HepG2 (cell line): ENCODE results near the gene BZW1. TPM values are rescaled to one million over a fixed set of nuclear protein-coding genes. Genes with fewer than 3 reads are reported as not detected.

Experiments
- ISL2 ChIP-seq: sonication (generic); formaldehyde crosslinking; IDR thresholded peaks from 2 replicates; pipeline ENCODE4 v1.5.0; 2020; ENCODE audit warnings: missing genetic modification reagents
- KDM3A ChIP-seq: IDR thresholded peaks from 2 replicates; pipeline ENCODE4 v1.6.1; 2018; ENCODE audit warnings: low read depth, missing compliant biosample characterization
- MYC ChIP-seq: sonication (generic); formaldehyde crosslinking; IDR thresholded peaks from 2 replicates; pipeline ENCODE4 v1.9.0; 2021; ENCODE audit warnings: missing genetic modification reagents, borderline replicate concordance
- POLR2AphosphoS5 ChIP-seq: IDR thresholded peaks from 2 replicates; pipeline ENCODE4 v1.6.1; 2012; ENCODE audit warnings: low read depth, low read length
- RBM39 ChIP-seq: fragments of 200-400 bp; formaldehyde crosslinking; IDR thresholded peaks from one replicate; pipeline ENCODE4 v1.6.1; 2018; ENCODE audit warnings: antibody characterized with exemption, mild to moderate bottlenecking, low read depth, low read length; ENCODE audit not compliant: poor library complexity, severe bottlenecking
- RXRB ChIP-seq: IDR thresholded peaks from 2 replicates; pipeline ENCODE4 v1.6.1; 2016; ENCODE audit warnings: borderline replicate concordance, missing genetic modification reagents, missing compliant biosample characterization
- SRF ChIP-seq: IDR thresholded peaks from 2 replicates; pipeline ENCODE4 v1.6.1; 2011; ENCODE audit warnings: mild to moderate bottlenecking, low read depth, low read length, moderate library complexity
- ZSCAN22 ChIP-seq: sonication (generic); formaldehyde crosslinking; IDR thresholded peaks from 2 replicates; pipeline ENCODE4 v1.4.0; 2020; ENCODE audit warnings: mild to moderate bottlenecking, missing genetic modification reagents
- ZZZ3 ChIP-seq: sonication (generic); formaldehyde crosslinking; IDR thresholded peaks from 2 replicates; pipeline ENCODE4 v1.4.0; 2020; ENCODE audit warnings: missing genetic modification reagents, mild to moderate bottlenecking, borderline replicate concordance
- polyA plus RNA-seq, 8 experiments: library from polyadenylated mRNA; depleted of rRNA in 3 of 8; stranded (reverse) in 7 of 8; unstranded in 1 of 8; fragments of >200 nt; fragmentation: Illumina TruSeq in 4 of 8; extraction: Trizol in 4 of 8; gene quantifications; 2 replicates each; pipeline versions ENCODE4 v1.2.1 to v1.2.3, GENCODE V29; 2011 to 2016; ENCODE audit warnings: low read depth in 4 of 8, missing spikeins in 1 of 8, mixed read lengths in 1 of 8; ENCODE audit not compliant: insufficient read depth in 1 of 8
- total RNA-seq, 5 experiments: library from RNA; depleted of rRNA; stranded (reverse); fragments of >200 nt; fragmentation: Illumina TruSeq; extraction: Trizol; gene quantifications; 2 replicates each; pipeline ENCODE4 v1.2.3, GENCODE V29; 2016; ENCODE audit warnings: low read depth in 1 of 5
- TF ChIP-seq, protein P1 (sequence below): sonication (generic); formaldehyde crosslinking; IDR thresholded peaks from 2 replicates; pipeline ENCODE4 v1.4.0; 2020; ENCODE audit warnings: low read depth, mild to moderate bottlenecking, missing genetic modification reagents
- TF ChIP-seq, protein P2 (sequence below): sonication (generic); formaldehyde crosslinking; IDR thresholded peaks from 2 replicates; pipeline ENCODE4 v1.5.0; 2020; ENCODE audit warnings: missing genetic modification reagents, mild to moderate bottlenecking, borderline replicate concordance
- TF ChIP-seq, protein P3 (sequence below): sonication (generic); formaldehyde crosslinking; IDR thresholded peaks from 2 replicates; pipeline ENCODE4 v1.4.0; 2020; ENCODE audit warnings: missing genetic modification reagents, mild to moderate bottlenecking, borderline replicate concordance
- TF ChIP-seq, protein P4 (sequence below): sonication (generic); formaldehyde crosslinking; IDR thresholded peaks from 2 replicates; pipeline ENCODE4 v1.5.0; 2020; ENCODE audit warnings: missing genetic modification reagents
- TF ChIP-seq, protein P5 (sequence below): sonication (generic); formaldehyde crosslinking; IDR thresholded peaks from 2 replicates; pipeline ENCODE4 v1.4.0; 2020; ENCODE audit warnings: missing genetic modification reagents

The BZW1 gene
- total and polyA plus RNA-seq, 2 of the 13 experiments (the other 11 are each of a cell fraction or from before 2014, with no cell fraction given) = 106 to 384 TPM

DNA sequence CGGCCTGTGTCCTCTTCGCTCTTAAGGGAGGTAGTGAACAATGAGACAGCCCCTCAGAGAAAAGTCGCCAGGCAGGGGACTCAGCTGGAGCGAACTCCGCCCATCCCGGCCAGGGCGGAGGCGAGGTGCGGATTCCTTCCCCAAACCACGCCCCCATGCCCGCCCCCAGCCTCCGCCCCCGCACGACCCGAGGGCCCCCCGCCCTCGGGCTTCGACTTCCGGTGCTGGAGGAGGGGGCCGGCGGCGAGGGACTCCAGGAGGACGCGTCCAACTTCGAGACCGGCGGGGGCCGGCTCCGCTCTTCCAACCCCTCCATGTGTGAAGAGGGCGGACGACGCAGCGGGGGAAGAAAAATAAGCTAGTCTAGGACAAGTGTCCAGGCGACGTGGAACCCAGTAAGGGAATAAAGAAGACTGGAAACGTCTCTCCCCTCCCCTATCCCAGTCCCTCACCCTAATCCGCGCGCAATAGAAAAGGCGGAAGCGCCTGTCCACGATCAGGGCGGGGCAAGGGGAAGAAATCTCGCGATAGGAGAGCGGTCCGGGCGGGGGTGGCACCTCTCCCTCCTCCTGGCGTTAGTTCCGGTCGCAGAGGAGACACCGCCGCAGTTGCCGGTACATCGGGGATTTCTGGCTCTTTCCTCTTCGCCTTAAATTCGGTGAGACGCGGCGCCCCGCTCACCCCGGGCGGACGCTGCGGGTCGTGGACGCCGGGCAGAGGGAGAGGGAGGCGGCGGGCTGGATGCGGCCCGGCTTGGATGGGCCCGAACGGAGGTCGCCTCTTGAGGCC lies at the start of gene BZW1 (continued):
- TF ChIP-seq, protein P1, sequence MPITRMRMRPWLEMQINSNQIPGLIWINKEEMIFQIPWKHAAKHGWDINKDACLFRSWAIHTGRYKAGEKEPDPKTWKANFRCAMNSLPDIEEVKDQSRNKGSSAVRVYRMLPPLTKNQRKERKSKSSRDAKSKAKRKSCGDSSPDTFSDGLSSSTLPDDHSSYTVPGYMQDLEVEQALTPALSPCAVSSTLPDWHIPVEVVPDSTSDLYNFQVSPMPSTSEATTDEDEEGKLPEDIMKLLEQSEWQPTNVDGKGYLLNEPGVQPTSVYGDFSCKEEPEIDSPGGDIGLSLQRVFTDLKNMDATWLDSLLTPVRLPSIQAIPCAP (CRISPR knock-in tag) = peak; percentile 71; the same call in 1 of the 2 replicates
- TF ChIP-seq KDM3A = peak; percentile 65; the same call in 1 of the 2 replicates
- peak; percentile 64; the same call in 1 of the 2 replicates for TF ChIP-seq MYC (CRISPR knock-in tag)
- peak; percentile 56; the same call in 1 of the 2 replicates for TF ChIP-seq ZSCAN22 (CRISPR knock-in tag)
- TF ChIP-seq RBM39 = peak; percentile 84
- peak; percentile 90 for TF ChIP-seq POLR2AphosphoS5
- TF ChIP-seq, protein P2, sequence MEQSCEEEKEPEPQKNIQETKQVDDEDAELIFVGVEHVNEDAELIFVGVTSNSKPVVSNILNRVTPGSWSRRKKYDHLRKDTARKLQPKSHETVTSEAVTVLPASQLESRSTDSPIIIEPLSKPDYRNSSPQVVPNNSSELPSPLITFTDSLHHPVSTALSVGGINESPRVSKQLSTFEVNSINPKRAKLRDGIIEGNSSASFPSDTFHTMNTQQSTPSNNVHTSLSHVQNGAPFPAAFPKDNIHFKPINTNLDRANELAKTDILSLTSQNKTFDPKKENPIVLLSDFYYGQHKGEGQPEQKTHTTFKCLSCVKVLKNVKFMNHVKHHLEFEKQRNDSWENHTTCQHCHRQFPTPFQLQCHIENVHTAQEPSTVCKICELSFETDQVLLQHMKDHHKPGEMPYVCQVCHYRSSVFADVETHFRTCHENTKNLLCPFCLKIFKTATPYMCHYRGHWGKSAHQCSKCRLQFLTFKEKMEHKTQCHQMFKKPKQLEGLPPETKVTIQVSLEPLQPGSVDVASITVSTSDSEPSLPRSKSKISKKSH (CRISPR knock-in tag) = 0 out of 2 replicates have a peak, but pooled peaks have one; percentile 33
- TF ChIP-seq, protein P3, sequence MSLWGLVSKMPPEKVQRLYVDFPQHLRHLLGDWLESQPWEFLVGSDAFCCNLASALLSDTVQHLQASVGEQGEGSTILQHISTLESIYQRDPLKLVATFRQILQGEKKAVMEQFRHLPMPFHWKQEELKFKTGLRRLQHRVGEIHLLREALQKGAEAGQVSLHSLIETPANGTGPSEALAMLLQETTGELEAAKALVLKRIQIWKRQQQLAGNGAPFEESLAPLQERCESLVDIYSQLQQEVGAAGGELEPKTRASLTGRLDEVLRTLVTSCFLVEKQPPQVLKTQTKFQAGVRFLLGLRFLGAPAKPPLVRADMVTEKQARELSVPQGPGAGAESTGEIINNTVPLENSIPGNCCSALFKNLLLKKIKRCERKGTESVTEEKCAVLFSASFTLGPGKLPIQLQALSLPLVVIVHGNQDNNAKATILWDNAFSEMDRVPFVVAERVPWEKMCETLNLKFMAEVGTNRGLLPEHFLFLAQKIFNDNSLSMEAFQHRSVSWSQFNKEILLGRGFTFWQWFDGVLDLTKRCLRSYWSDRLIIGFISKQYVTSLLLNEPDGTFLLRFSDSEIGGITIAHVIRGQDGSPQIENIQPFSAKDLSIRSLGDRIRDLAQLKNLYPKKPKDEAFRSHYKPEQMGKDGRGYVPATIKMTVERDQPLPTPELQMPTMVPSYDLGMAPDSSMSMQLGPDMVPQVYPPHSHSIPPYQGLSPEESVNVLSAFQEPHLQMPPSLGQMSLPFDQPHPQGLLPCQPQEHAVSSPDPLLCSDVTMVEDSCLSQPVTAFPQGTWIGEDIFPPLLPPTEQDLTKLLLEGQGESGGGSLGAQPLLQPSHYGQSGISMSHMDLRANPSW = no peak
- peak; percentile 73; the same call in 1 of the 2 replicates for TF ChIP-seq ZZZ3 (CRISPR knock-in tag)
- TF ChIP-seq, protein P4, sequence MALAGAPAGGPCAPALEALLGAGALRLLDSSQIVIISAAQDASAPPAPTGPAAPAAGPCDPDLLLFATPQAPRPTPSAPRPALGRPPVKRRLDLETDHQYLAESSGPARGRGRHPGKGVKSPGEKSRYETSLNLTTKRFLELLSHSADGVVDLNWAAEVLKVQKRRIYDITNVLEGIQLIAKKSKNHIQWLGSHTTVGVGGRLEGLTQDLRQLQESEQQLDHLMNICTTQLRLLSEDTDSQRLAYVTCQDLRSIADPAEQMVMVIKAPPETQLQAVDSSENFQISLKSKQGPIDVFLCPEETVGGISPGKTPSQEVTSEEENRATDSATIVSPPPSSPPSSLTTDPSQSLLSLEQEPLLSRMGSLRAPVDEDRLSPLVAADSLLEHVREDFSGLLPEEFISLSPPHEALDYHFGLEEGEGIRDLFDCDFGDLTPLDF (CRISPR knock-in tag) = 0 out of 2 replicates have a peak, but pooled peaks have one; percentile 64
- TF ChIP-seq, protein P5, sequence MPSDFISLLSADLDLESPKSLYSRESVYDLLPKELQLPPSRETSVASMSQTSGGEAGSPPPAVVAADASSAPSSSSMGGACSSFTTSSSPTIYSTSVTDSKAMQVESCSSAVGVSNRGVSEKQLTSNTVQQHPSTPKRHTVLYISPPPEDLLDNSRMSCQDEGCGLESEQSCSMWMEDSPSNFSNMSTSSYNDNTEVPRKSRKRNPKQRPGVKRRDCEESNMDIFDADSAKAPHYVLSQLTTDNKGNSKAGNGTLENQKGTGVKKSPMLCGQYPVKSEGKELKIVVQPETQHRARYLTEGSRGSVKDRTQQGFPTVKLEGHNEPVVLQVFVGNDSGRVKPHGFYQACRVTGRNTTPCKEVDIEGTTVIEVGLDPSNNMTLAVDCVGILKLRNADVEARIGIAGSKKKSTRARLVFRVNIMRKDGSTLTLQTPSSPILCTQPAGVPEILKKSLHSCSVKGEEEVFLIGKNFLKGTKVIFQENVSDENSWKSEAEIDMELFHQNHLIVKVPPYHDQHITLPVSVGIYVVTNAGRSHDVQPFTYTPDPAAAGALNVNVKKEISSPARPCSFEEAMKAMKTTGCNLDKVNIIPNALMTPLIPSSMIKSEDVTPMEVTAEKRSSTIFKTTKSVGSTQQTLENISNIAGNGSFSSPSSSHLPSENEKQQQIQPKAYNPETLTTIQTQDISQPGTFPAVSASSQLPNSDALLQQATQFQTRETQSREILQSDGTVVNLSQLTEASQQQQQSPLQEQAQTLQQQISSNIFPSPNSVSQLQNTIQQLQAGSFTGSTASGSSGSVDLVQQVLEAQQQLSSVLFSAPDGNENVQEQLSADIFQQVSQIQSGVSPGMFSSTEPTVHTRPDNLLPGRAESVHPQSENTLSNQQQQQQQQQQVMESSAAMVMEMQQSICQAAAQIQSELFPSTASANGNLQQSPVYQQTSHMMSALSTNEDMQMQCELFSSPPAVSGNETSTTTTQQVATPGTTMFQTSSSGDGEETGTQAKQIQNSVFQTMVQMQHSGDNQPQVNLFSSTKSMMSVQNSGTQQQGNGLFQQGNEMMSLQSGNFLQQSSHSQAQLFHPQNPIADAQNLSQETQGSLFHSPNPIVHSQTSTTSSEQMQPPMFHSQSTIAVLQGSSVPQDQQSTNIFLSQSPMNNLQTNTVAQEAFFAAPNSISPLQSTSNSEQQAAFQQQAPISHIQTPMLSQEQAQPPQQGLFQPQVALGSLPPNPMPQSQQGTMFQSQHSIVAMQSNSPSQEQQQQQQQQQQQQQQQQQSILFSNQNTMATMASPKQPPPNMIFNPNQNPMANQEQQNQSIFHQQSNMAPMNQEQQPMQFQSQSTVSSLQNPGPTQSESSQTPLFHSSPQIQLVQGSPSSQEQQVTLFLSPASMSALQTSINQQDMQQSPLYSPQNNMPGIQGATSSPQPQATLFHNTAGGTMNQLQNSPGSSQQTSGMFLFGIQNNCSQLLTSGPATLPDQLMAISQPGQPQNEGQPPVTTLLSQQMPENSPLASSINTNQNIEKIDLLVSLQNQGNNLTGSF (CRISPR knock-in tag) = no peak; the same call in 1 of the 2 replicates
- peak; percentile 53 for TF ChIP-seq ISL2 (CRISPR knock-in tag)
- no peak for TF ChIP-seq SRF
- peak; percentile 9 for TF ChIP-seq RXRB (CRISPR knock-in tag)
